NCI-H446 treated with DMSO at 0.1 percent for 48 hours (cell line): ENCODE results near the gene CRCP.
"Not testable (repeated sequence)": the region's sequence is repeated elsewhere in the genome, so short reads cannot be mapped to it uniquely, and the experiment has no call there.

Experiments used
- DNase-seq: peaks from one replicate; lab custom pipeline; 2025; lab: John Stamatoyannopoulos, UW

CRCP gene

DNA sequence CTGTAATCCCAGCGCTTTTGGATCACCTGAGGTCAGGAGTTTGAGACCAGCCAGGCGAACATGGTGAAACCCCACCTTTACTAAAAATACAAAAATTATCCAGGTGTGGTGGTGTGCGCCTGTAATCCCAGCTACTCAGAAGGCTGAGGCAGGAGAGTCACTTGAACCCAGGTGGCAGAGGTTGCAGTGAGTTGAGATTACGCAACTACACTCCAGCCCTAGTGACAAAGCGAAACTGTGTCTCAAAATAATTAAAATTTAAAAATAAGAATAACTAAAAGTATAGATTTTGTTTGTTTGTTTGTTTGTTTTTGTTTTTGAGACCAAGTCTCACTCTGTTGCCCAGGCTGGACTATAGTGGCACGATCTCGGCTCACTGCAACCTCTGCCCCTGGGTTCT, 41.4 kb downstream of the CRCP start:
- not testable (repeated sequence) for DNase-seq

- no peak for DNase-seq
Measured at GRCh38 chr7:66157060-66157459, 42.4 kb downstream of the CRCP start.

GRCh38 chr7:66162622-66163021, 48.0 kb downstream of the CRCP start:
- DNase-seq = no peak

DNA sequence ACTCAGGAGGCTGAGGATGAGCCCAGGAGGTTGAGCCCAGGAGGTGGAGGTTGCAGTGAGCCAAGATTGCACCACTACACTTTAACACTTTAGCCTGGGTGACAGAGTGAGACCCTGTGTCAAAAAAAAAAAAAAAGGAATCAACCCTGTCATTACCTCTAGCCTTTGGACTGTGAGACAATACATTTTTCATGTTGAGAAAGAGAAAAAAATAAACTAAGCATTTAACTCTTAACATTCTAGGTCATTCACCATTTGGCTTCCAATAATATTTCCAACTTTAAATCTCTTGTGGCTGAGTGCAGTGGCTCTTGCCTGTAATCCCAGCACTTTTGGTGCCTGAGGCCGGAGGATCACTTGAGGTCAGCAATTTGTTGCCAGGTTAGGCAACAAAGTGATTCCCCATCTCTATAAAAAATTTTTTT, 48.6 kb downstream of the CRCP start:
- no peak for DNase-seq

- no peak for DNase-seq
Measured at GRCh38 chr7:66164356-66164755, 49.7 kb downstream of the CRCP start.

GRCh38 chr7:66167773-66168387, 53.2 kb downstream of the CRCP start:
- peak; percentile 15 for DNase-seq

DNA sequence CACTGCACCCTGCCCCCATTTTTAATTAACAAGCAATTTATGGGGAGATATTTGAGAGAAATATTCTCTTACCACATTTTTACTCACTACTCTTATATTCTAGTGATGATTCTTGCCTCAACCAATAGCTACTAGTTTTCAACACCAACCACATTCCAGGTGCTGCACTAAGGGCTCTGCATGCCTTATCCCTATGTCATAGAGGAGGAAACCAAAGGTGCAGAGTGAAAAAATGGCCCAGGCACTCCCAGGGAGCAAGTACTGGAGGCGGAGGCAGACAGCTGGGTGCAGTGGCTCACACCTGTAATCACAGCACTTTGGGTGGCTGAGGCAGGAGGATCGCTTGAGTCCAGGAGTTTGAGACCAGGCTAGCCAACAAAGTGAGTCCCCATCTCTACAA, 55.0 kb downstream of the CRCP start:
- DNase-seq = no peak

GRCh38 chr7:66170309-66171231, 55.9 kb downstream of the CRCP start:
- no peak for DNase-seq

GRCh38 chr7:66172536-66173401, 58.1 kb downstream of the CRCP start:
- DNase-seq = peak; percentile 79

DNA sequence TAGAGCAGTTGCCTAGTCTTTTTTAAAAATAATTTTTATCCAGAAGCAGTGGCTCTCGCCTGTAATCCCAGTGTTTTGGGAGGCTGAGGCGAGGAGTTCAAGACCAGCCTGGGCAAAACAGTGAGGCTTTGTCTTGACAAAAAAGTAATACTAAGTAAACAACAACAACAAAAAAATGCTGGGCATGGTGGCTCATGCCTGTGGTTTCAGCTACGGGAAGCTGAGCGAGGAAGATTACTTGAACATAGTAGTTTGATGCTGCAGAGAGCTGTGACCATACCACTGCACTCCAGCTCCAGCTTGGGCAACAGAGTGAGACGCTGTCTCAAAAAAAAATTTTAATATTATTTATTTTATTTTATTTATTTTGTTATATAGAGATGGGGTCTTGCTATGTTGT, 59.2 kb downstream of the CRCP start:
- no peak for DNase-seq

DNA sequence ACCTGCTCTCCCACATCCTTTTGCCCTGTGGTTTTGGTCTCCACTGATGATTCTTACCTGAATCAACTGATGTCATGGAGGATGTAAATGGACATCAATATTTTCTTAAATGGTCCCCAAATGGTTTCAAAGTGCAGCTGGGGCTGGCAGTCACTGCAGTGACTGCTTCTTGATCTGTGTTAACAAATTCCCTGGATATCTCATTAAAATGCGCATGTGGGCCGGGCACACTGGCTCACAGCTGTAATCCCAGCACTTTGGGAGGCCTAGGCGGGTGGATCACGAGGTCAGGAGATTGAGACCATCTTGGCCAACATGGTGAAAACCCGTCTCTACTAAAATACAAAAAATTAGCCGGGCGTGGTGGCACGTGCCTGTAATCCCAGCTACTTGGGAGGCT, 60.4 kb downstream of the CRCP start:
- not testable (repeated sequence) for DNase-seq

DNA sequence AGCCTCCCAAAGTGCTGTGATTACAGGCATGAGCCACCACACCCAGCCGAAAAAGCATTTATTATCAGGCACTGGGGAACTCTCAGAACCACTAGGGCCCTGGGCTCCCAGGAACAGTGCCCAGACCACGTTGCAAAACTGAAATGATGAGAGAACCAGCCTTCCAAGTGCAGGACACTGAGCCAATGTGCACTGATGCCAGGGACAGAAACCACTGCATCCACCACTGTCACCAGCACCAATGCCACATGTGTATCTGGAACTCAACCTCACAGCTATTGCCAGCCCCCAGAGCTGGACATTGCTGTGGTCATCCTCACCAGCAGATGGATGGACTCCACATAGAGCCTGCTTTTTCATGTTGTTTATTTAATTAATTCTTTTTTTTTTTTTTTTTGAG, 62.3 kb downstream of the CRCP start:
- DNase-seq = no peak

GRCh38 chr7:66178258-66178657, 63.6 kb downstream of the CRCP start:
- DNase-seq = no peak

DNA sequence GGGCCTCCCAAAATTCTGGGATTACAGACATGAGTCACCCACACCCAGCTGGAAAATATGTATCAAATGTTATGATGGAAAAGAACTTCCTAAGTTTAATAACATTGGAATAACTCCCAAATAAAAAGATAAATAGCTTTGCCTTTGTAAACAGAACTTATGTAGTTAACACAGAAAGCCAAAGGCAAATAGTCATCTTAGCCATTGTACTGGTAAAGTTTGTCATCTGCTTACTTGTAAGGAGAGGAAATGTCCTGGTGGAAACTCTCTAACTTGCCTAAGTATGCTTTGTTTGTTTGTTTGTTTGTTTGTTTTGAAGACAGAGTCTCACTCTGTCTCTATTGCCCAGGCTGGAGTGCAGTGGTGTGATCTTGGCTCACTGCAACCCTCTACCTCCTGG, 66.7 kb downstream of the CRCP start:
- DNase-seq = no peak

DNA sequence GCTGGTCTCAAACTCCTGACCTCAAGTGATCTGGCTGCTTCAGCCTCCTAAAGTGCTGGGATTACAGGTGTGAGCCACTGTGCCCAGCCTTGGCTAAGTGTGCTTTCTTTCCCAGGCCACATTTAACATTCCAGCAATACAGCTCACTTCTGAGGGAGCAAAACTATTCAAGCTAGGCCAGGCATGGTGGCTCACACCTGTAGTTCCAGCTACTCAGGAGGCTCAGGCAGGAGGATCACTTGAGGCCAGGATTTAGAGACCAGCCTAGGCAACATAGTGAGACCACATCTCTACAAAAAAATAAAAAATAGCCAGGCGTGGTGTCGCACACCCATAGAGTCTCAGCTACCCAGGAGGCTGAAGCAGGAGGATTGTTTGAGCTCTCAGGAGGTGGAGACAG, 67.2 kb downstream of the CRCP start:
- DNase-seq = no peak

GRCh38 chr7:66182920-66183319, 68.3 kb downstream of the CRCP start:
- DNase-seq = no peak

DNA sequence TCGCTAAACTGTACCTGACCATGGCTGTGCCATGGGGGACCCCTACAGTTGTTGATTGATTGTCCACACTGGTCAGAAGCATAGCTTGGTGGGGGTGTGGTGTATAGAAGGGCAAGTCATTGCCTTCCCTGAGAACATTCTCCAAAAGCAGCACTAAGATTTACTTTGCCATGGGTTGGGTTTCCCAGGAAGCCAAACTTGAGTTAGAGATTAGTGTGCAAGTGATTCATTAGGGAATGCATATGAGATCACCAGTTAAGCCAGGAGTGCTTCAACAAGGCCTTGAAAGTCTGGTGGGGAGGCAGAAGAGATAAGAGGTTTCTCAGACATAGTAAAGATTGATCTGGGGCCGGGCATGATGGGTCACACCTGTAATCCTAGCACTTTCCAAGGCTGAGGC, 69.1 kb downstream of the CRCP start:
- DNase-seq = no peak

DNA sequence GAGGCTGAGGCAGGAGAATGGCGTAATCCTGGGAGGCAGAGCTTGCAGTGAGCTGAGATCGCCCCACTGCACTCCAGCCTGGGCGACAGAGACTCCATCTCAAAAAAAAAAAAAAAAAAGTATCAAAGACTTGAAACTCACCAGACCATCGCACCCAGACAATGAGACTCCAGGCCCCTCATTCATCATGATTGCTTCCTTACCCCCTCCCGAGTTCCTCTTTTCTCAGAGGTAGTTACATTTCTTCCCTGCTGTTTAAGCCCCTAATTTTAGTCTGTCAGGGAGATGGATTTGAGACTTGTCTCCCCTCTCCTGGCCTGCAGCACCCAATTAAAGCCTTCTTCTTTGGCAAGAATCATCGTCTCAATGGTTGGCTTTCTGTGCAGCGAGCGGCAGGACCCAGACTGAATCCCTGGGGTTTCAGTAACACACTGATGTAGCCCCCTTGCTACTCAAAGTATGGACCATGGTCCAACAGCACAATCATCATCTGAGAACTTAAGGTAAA, 71.1 kb downstream of the CRCP start:
- DNase-seq = no peak

DNA sequence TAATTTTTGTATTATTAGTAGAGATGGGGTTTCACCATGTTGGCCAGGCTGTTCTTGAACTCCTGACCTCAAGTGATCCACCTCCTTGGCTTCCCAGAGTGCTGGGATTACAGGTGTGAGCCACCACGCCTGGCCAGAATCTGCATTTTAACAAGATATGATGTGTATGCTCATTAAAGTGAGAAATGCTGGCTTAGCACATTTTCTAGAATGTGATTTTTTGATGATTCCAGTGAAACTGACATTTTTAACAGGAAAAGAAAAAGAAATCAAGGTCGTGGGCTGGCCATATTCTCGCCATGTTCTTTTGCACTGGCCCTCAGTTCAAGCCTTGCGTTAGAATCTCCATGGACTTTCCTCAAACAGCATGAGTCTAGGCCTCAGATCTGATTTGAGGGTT, 72.3 kb downstream of the CRCP start:
- no peak for DNase-seq

- no peak for DNase-seq
Measured at GRCh38 chr7:66187905-66188304, 73.3 kb downstream of the CRCP start.

- DNase-seq = no peak
Measured at GRCh38 chr7:66188645-66189044, 74.0 kb downstream of the CRCP start.
